Pancreas (tissue), 10 donors: ENCODE results near the gene DAPK2. TPM values are rescaled to one million over a fixed set of nuclear protein-coding genes. Genes with fewer than 3 reads are reported as not detected.

Experiments used
- ATAC-seq, 4 donors: fragments of 200-7000 bp; cut with Tn5 transposase; one replicate each; pipeline versions ENCODE4 v1.8.0 to v1.9.1; 2020; ENCODE audit warnings: mild to moderate bottlenecking in 4 of 4, moderate library complexity in 4 of 4
- DNase-seq, 6 donors: peaks; one replicate each; pipeline ENCODE4 v3.0.0-alpha.2; 2020
- FAIRE-seq: peaks from 2 replicates; lab custom pipeline; 2012; peaks lifted over from hg19 to GRCh38; lab: Jason Lieb, UNC
- H3K27ac ChIP-seq, 4 donors: fragments of 200-600 bp; sonication (generic); 1 replicate in 3 of 4; 2 replicates in 1 of 4; pipeline versions ENCODE4 v1.5.0 to v1.8.0; 2020
- H3K27me3 ChIP-seq, 4 donors: fragments of 200-600 bp; one replicate each; pipeline ENCODE4 v1.8.0; 2021
- H3K36me3 ChIP-seq, 3 donors: fragments of 200-600 bp; sonication (generic) in 1 of 3; one replicate each; pipeline versions ENCODE4 v1.5.0 to v1.8.0; 2020 to 2021
- H3K4me1 ChIP-seq, 3 donors: fragments of 200-600 bp; one replicate each; pipeline ENCODE4 v1.8.0; 2021
- H3K4me3 ChIP-seq, 4 donors: fragments of 200-600 bp; sonication (generic) in 2 of 4; one replicate each; pipeline versions ENCODE4 v1.5.0 to v1.8.0; 2020 to 2021
- H3K9me3 ChIP-seq, 4 donors: fragments of 200-600 bp; one replicate each; pipeline ENCODE4 v1.8.0; 2021
- CTCF ChIP-seq, 4 donors: fragments of 200-600 bp; sonication (generic) in 3 of 4; IDR thresholded peaks; one replicate each; pipeline versions ENCODE4 v1.5.0 to v1.8.0; 2021; ENCODE audit warnings: antibody characterized with exemption in 4 of 4
- WGBS, 2 donors: extraction: QIAGEN DNeasy Blood & Tissue Kit; methylation state at CpG; one replicate each; pipeline ENCODE4 v1.1.7; 2013; 5-methylcytosine and 5-hydroxymethylcytosine counted together
- intact Hi-C, 3 donors: fragments of 100-400 bp; cut with DNase I; formaldehyde crosslinking; loops; one replicate each; pipeline versions ENCODE4 v1.11.1 to v1.14.2; 2022
- polyA plus RNA-seq, 2 donors: library from polyadenylated mRNA; stranded (reverse); fragments of 200-250 nt; gene quantifications; one replicate each; pipeline ENCODE4 v1.2.3, GENCODE V29; 2013
- total RNA-seq, 6 donors: library from RNA; stranded (reverse); fragmentation: NEBNext Ultra II Directional in 4 of 6; extraction: Animal tissue kit (Norgen Biotek cat#: 25700) in 4 of 6; gene quantifications; one replicate each; pipeline versions ENCODE4 v1.2.1 to v1.2.4, GENCODE V29; 2021 to 2023
- donor health status: healthy with polysubstance abuse.
- donor health status: DM: no; HTN: no; CAD: no; lungs with moderate emphysema.
- donor health status: DM: no; HTN: no; CAD: no.
- donor health status: control.
- donor health status: control.
- donor health status: Bipolar disorder and iron deficiency.
- donor health status: DM: yes; HTN: yes; CAD: no.
- donor health status: DM: no; HTN: no; CAD: no.
- donor health status: DM: no; HTN: no; CAD: no.
- donor health status: DM: yes; HTN: yes; CAD: no.

The DAPK2 gene
- total and polyA plus RNA-seq, 8 donors, result 2.1 to 8.0 (median 5.4) TPM

GRCh38 chr15:64035525-64035924 lies 10.8 kb downstream of the DAPK2 start:
- Histone ChIP-seq H3K27me3 (no peaks in the 10 kb centered on the region), H3K9me3 (no peaks in the 10 kb centered on the region), H3K36me3 (no peaks in the 10 kb centered on the region), H3K4me1 (no peaks in the 10 kb centered on the region), H3K27ac (no peak overlapping the region), H3K4me3 (no peak overlapping the region)
- no peak for TF ChIP-seq CTCF (IDR thresholded peaks at IDR 0.05)
- no peak for FAIRE-seq
- no peak for DNase-seq
- intact Hi-C loops, result no loop called here
- no peak for ATAC-seq
- WGBS, 2 donors, result 92 to 96% methylated on average over 1 of the region's 1 CpG

DNA sequence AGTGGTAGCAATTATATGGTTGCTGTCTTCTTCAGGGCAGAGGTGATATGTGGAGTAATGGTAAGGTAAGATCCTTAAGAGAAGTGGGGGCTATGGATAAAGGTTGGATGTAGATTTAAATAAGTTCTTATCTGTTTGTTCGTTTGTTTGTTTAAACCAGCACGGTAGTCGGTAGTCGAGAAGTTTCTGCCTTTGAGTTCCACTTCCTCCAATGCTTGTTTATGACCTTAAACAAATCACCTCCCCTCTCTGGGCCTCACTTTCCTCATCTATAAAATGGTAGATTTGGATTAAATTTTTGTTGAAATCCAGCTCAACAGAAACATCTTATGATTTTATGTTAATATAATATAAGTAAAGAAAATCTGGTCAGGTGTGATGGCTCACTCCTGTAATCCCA lies 11.8 kb downstream of the DAPK2 start:
- Histone ChIP-seq H3K27me3 (no peaks in the 10 kb centered on the region), H3K9me3 (no peaks in the 10 kb centered on the region), H3K27ac (no peak overlapping the region), H3K4me3 (no peak overlapping the region), H3K4me1 (no peaks in the 10 kb centered on the region), H3K36me3 (no peaks in the 10 kb centered on the region)
- no peak for TF ChIP-seq CTCF (IDR thresholded peaks at IDR 0.05)
- intact Hi-C loops, result no loop called here
- no peak for ATAC-seq
- WGBS, 2 donors, result 33 to 54% methylated on average over 4 of the region's 4 CpGs
- DNase-seq, result no peak
- no peak for FAIRE-seq

- intact Hi-C loops, result no loop called here
- ATAC-seq, result no peak
- no peak for DNase-seq
- no peak for TF ChIP-seq CTCF (IDR thresholded peaks at IDR 0.05)
- FAIRE-seq, result no peak
- WGBS, 2 donors, result 84 to 89% methylated on average over 5 of the region's 5 CpGs
- Histone ChIP-seq H3K36me3 (no peaks in the 10 kb centered on the region), H3K27ac (no peak overlapping the region), H3K27me3 (no peaks in the 10 kb centered on the region), H3K9me3 (no peaks in the 10 kb centered on the region), H3K4me1 (peaks cover 0 to 4% (median 0%) of the 10 kb centered on the region in 3 donors), H3K4me3 (no peak overlapping the region)
Measured at GRCh38 chr15:64032329-64032728, 14.0 kb downstream of the DAPK2 start.

GRCh38 chr15:64030123-64030522 lies 16.2 kb downstream of the DAPK2 start:
- FAIRE-seq (no peak), DNase-seq (no peak), ATAC-seq (no peak)
- H3K9me3 ChIP-seq, result no peaks in the 10 kb centered on the region
- no peaks in the 10 kb centered on the region for H3K36me3 ChIP-seq
- H3K4me3 ChIP-seq, result no peak overlapping the region
- no peak for TF ChIP-seq CTCF (IDR thresholded peaks at IDR 0.05)
- no peaks in the 10 kb centered on the region for H3K27me3 ChIP-seq
- WGBS, 2 donors, result 90 to 96% methylated on average over 4 of the region's 4 CpGs
- intact Hi-C loops, result no loop called here
- peaks cover 0 to 7% (median 0%) of the 10 kb centered on the region in 3 donors for H3K4me1 ChIP-seq
- H3K27ac ChIP-seq, result no peak overlapping the region

DNA sequence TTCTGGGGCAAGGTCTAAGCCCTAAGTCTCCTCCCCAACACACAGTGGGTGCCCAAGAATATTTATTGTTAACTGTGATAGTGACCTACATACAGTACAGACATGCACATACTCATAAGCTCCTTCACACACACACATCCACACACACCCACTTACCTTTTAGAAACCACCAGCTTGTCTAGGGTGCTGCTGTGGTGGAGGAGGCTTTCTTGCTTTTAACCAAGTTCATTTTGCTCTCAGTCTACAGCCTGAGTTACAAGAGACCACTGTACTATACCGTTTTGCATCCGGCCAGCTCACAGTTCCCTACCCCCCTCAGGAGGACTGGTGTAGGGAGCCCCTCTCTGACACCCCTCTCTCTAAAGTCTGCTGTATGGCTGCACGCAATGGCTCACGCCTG lies 16.7 kb downstream of the DAPK2 start:
- intact Hi-C loops, result no loop called here
- Histone ChIP-seq H3K27ac (no peak overlapping the region), H3K4me1 (peaks cover 0 to 7% (median 0%) of the 10 kb centered on the region in 3 donors), H3K4me3 (no peak overlapping the region), H3K36me3 (no peaks in the 10 kb centered on the region), H3K9me3 (no peaks in the 10 kb centered on the region), H3K27me3 (no peaks in the 10 kb centered on the region)
- no peak for DNase-seq
- peak in 1 of 4 donors; percentile 8 for ATAC-seq
- WGBS, 2 donors, result 93 to 94% methylated on average over 4 of the region's 4 CpGs
- TF ChIP-seq CTCF (IDR thresholded peaks at IDR 0.05), result no peak
- FAIRE-seq, result no peak
